RPMI8226 (cell line): Measurements from ENCODE around the gene CHSY3.

Source experiments
- DNase-seq: peaks from one replicate; pipeline ENCODE4 v3.0.0-alpha.2; 2015

CHSY3 gene

DNA sequence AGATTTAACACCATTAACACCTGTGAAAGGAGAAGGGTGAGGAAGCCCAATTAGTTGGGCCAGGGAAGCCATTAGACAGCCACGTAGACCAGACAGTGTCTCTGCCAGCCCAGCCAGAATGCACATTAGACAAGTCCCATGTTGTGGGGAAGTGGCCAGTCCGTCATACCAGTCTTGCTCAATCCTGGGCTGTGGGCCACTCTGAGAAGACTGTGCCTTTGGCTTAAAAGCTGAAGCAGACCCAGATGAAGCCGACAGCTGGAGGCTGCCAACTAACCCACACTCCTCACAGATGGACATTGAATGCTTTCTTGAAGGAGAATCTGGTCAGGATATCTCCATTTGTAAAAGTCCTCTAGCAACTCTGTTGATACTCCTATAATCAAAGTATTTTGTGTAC lies 128.5 kb downstream of the CHSY3 start:
- no peak for DNase-seq

DNA sequence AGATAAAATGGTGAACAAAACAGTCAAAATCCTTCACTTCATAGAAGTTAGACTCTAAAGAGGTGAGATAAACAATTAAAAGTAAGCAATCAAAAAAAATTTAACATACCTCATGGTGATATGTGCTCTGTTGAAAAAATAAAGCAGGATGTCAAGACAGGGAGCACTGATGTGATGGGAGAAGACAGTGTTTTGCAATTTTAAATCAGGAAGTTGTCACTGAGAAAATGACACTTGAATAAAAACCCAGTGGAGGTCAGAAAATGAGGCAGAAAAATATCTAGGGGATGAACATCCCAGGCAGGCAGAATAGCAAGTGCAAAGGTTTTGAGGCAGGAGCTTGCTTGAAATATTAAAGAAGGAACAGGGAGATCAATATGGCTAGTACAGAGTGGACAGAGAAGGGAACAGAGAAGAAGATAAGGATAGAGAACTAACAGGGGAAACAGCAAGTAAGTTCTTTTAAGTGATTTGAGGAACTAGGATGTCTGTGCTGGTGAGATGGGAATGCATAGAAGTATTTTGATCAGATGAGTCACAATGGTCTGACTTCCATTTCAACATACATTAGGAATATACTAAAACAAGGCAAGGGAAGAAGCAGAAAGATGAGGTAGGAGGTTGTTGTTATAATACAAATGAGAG lies 130.4 kb downstream of the CHSY3 start:
- DNase-seq, result no peak

DNA sequence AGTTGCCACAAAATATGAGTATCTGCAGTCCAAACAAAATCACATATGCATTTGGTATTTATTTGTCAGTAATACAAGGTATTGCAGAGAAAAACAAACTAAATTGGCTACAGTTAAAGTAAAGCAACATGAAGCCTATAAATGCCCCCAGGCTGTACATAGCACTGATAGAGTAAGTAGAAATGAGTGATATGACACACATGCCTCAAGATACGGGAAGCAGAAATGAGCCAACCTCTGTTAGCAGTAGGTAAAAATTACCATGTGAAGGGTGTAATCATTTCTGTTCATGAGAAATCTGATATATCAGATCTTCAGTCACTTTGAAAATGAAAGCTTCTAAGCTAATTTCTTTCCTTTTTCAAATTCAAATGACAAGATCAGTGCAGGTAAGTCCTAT lies 131.1 kb downstream of the CHSY3 start:
- no peak for DNase-seq

DNA sequence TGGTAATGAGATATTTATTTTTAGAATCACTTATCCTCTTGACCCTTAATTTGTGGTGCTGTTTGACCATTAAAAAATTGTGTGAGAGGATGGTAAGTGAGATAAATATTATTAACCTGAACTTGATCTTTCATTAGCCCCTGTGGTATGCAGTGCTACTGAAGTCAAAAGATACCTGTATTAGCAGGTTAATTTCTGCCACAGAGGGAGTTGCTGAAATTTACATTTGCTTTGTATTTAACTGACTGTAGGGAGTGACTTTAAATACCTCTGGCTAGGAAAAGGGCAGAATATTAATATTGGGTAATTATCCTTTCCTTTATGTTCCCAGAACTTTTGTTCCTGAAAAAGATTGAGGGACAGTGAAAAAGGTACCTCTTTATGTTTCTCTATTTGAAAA lies 133.6 kb downstream of the CHSY3 start:
- DNase-seq, result no peak

DNA sequence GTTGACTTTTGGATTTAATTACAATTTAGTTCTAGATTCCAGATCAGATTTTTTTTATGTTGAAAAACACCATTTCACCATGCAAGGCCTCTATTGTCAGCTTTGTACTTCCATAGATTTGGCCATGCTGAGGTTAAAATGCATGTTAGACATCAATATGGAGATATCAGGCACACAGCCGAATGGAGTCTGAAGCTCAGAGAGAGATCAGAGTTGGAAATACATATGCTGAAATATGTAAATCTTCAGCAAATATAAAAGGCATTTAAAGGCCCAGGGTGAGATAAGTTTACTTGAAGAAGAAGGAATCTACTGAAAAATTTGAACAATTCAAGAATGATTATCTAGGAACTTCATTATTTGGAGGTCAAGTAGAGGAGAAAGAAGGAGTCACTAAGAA lies 139.6 kb downstream of the CHSY3 start:
- DNase-seq, result no peak

DNA sequence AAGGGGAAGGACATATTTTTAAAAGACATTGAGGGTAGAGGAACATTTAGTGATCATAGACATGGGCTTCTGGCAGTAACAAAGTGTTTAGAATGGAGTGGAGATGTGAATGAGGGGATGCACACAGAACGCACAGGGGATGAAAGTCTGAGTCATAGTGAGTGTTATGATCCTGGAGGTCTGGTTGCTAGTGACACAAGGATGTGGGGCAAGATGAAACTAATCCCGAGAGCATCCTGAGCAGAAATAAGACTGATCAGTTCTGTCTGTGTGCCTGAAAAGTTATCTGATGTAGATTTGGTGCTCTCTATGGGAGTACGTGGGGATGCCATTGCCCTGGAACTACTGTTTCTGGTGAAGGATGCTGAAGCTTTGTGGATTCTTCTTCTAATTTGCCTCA lies 141.1 kb downstream of the CHSY3 start:
- DNase-seq, result no peak

DNA sequence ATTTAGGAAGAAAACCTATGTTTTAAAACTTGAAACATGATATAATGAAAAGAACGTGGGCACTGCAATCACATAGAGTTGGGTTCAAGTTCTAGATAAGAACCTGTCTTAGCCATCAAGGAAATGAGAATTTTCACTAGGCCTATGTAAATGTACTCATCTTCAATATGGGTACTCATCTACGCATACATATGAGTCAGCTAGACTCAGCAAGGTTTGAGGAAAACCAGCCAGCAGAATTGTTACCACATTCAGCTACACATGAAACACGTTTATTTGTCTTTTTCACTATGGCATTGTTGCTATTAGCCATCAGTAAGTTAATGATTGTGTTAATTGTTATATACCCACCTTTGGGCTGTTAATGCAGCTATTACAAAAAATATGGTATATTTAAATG lies 146.3 kb downstream of the CHSY3 start:
- DNase-seq, result no peak

DNA sequence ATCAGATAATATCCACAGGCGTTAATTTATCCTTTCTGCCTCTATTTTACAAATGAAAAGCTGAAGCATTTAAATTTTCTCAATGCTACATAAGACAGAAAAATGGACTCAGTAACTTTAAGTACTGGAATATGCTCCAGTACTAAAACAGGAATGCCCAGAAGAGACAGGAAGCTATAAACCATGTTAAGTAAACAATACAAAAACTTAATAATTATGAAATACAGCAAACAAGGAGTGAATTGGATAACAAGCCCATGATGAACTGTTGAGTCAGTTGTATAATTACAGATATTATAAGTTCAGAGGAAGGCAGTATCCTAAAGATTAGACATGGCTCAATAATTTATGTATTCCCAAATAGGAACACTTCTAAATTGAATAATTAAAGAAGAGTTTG lies 148.5 kb downstream of the CHSY3 start:
- no peak for DNase-seq

DNA sequence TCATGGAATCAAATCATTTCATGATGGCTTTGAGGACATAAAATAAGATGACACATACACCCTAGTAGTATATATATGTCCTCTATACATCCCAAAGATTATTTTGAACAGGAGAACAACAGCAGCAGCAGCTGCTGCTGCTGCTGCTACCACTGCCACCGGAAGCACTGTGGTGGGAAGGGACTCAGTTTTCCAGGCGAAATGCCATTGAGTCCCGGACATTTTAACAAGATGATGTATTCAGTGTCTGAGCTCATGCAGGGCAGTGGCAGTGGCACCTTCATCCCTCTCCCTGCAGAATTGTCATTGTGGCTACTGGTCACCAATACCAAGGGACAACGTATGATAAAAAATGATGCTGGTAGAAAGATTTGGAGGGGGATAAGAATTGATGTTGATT lies 151.3 kb downstream of the CHSY3 start:
- DNase-seq, result no peak

DNA sequence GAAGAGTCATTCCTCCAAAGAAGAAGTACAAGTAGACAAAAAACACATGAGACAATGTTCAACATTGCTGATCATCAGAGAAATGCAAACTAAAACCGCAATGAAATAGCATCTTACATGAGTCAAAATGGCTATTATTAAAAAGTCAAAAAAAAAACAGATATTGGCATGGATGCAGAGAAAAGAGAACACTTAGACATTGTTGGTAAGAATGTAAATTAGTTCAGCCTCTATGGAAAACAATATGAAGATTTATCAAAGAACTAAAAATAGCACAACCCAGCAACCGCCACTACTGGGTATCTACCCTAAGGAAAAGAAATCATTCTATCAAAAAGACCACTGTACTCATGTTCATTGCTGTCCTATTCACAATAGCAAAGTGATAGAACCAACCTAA lies 157.5 kb downstream of the CHSY3 start:
- DNase-seq, result no peak

DNA sequence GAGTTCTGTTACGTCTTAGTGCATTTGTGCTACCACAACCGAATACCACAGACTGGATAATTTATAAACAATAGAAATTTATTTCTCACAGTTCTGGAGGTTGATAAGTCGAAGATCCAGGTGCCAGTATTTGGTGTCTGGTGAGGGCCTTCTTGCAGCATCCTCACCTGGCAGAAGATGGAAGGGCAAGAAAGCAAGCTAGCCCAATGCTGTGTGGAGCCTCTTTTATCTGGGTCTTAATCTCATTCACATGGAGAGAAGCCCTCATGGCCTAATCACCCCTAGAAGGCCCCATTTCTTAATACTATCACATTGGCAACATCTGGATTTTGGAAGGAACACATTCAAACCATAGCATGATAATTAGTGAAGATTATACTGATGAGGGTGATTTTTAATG lies 159.3 kb downstream of the CHSY3 start:
- DNase-seq, result no peak

DNA sequence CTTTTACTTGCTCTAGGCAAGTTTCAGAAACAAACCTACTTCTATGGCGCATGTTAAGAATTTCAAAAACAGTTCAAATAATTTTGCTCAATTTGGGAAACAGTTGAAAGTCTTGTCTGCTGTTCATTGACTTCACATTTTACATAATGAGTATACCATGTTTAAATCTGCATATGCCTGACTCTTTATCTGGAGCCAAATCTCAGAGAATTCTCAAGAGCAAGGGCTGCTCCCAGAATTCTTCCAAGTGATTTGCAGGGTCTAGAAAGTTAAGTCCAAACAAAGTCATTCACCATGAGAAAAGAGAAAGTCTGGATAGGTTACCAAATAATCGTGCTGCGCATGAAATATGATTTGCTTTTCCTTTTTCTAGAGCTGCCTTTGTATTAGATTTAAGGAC lies 160.2 kb downstream of the CHSY3 start:
- DNase-seq, result no peak

DNA sequence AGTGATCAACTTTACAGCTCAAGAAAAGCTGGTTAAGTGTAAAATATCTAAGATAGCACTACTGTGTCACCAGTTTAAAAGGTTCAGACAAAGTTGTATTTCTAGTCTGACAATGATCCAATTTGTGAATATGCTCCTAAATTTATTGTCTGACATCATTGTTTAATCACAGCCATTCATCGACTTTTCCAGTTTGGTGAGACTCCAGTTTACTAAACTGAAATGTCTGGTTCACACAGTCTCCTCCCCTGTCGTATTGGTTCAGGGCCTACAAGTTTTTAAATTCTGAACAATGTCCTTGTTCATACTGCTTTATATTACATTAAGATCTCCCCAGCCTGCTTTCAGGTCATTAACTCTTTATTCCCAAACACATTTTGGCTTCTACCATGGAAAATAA lies 161.4 kb downstream of the CHSY3 start:
- DNase-seq, result no peak

DNA sequence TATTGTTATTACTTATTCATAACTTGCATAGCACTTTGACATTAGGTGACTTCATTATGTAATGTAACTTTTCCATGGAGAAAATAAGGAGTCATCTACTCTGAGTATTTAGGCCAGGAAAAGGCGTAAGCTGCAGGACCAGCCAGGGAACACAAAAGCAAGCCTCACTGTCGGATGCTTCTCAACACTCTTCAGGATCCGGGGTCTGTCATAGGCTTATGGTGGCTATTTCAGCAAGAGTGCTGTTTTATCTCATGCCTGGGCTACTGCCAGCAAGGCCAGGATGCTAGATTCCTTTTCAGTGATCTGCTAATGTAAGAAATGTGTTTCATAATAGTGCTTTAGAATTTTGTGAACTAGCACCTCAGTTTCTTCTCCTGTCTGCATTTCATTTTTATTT lies 162.4 kb downstream of the CHSY3 start:
- DNase-seq, result no peak

DNA sequence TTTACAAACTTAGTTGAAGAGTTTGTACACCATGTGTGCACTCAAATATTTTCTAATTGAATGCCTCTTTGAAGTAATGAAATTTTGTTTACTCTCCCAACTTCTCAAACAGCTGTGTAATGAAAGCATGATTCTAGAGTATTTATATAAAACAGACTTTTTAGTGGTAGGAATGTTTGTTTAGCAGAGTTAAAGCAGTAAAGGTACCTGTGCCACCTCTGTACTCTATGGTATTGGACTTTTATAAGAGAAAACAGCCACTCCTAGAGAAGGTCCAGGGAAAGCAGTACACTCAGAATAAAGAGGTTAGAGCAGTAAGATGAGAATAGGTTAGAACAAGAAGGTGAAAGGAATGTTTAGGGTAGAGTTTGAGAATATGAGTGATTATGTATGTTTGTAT lies 163.1 kb downstream of the CHSY3 start:
- DNase-seq, result no peak

DNA sequence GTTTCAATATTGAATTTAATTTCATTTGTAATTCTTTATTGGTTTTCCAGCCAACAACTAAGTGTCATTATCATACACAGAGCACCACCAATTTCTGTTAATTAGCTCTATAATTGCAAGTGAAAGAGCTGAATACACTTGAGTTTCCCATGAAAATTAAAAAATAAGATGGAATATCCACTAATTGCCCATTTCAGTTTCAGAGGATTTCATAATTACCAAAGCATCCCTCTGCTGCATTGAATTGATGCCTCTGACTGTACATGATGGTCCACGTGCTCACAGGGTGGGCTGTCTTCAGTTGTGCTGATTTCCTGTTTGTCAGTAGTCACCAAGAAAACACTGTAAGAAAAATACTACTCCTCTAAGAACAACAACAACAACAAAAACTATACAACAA lies 163.8 kb downstream of the CHSY3 start:
- DNase-seq, result no peak

DNA sequence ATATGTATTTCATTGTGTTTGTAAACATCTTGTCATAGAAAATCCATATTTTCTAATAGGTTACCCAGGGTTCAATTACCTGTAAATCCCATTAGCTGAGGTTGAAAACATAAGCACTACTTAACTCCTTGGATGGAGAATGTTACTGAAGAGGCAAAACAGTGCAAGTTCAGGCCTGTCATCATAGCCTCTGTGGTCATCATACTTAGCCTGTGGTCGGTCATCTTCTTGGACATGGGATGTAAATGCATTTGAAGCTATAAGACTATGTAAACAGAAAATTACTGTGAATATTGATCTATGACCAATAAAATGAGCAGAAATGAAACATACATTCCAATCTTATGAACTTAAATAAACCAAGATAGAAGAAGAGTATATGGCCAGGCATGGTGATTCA lies 164.7 kb downstream of the CHSY3 start:
- DNase-seq, result no peak

DNA sequence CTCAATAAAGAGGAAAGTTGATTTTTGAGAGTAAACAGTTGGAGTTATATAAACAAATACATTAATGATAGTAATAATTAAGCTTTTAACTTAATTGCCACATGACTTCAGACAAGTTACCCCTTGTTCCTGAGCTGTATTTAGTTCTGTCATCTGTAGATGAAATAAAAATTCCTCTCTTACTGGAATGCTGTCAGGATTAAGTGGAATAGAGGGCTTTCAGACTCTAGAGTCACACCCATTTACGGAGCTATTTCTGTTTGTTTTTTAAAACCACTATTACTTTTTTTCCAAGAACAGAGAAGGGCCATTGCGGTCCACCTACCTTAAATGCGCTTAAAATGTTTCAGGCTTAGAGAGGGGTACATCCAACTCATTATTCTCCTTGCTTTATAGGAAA lies 170.6 kb downstream of the CHSY3 start:
- DNase-seq, result no peak

DNA sequence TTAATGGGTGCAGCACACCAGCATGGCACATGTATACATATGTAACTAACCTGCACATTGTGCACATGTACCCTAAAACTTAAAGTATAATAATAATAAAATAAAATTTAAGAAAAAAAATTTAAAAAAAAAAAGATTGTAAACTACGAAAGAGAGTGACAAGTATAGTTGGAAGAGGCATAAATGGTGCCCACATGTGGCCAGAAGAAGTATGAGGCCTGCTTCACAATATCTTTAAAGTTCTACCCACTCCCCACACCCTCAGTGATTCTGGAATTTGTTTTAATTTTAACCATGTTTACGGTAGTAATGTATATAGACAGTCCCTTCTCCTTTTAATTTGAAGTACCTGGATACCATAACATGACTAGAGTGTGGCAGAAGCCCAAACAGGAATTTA lies 172.7 kb downstream of the CHSY3 start:
- no peak for DNase-seq

DNA sequence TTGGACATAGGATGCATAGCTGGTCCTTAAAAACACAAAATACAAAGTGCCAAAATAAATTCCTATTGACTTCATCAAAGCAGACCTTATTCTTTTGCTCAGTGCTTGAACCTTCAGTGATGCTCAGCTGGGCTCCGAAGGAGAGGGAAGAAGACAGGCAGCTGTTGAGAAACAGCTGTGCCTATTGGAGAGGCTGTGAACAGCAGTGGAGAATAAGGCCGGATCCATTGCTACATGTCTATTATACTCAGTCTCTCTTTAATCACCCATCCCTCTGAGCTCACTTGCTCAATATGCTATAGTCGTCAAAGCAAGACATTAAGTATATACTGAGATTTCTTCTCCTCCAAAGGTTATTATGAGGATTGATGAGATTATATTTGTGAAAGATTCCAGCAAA lies 174.4 kb downstream of the CHSY3 start:
- no peak for DNase-seq

DNA sequence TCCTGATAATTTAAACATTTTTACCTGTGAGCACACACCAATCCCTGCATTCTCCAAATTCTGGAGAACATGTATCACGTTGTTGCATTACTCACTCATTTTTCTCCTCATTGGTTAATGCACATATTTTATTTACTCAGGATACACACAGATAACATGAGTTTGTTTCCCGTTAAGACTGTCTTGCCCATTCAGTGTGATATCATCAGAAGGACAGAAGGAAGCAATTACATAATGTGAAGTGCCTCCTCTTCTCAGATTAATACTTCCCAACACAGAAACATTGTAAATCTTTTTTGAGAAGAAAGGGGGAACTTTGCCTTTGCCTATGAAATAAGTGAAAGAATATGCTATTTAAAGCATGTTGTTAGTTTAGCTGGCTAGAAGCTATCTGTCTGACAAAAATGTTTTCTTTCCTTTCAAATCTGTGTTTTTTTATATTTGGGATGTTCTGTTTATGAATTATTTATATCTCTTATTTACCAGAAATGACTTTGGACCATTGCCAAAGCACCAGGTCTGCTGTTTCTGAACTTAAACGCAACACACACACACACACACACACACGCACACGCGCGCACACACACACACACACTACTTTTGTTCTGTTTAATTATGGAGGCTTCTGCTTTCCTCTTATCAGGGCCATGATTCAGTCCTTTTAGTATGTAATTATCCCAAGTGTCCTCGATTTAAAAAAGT lies 186.5 kb downstream of the CHSY3 start:
- no peak for DNase-seq

DNA sequence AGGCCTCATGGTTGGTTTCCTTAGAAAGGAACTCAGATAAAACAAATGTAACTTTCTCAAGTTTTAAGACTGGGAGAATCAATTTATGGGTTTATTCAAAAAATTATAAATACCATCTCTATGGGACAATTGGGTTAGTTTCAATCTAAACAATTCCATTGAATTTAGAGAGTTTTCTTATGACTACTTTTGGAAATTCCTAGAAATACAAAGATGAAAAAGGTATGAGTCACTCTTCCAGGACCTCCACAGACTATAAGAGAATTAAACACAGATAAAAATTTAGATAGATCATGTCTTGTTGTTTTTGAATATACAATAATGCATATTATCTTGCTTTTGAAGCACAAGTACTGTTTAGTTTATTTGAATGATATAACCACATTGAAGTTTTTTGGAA lies 188.7 kb downstream of the CHSY3 start:
- DNase-seq, result no peak

DNA sequence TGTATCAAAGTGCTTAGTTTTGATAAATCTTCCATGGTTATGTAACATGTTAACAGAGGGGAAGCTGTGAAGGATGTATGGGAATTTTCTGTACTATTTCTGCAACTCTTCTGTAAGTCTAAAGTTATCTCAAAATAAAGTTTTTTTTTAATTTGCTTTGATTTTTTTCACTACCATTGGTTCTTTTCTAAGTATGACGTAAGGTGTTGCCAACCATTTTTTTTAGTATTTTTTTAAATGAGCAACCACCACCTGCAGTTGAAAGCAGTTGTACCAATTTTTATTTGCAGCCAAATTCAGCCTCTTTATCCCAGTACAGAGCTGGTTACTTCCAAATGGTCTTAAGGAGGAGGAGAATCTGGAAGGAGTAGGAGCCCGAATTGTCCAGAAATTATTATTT lies 192.2 kb downstream of the CHSY3 start:
- DNase-seq, result no peak

DNA sequence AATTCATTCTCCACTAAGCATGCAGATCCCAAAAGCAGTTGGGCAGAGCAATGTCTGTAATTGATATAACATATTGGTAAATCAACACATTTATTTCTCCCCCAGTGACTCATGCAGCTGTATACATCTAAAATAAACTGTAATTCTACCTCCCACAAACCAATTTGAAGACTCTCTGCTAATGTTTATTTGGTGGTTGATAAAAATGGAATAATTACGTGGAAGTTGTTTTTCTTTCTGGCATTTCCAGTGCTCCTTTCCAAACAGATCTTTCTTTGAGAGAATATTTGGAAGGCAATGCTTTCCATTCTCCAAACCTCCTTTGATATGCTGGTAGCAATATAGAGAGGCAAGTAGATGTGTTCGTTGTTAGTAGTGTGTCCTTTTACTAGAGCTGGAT lies 194.7 kb downstream of the CHSY3 start:
- DNase-seq, result no peak

DNA sequence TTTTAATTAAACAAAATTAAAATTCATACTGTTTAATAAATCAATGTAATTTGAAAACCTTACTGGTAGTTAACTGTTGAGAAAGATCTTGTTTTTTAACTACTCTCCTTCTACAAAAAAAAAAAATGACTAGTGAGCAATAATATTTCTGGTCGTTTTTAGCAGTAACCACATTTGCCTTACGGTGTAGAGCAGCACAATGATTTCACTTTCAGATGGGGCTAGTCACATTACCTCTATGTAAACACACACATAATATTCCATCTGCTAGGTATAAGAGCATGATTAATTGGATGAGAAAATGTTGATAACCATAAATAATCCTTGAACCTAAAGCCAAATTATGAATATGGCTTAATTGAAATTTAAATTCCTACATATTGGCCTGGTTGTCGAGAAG lies 198.1 kb downstream of the CHSY3 start:
- peak; percentile 20 for DNase-seq
